K562 (cell line): ENCODE data around the gene MBP.

ENCODE experiments used
- KAT2B ChIP-seq: IDR thresholded peaks from one replicate; pipeline ENCODE4 v1.6.1; 2012; ENCODE audit warnings: low read depth, mild to moderate bottlenecking, control low read depth, inconsistent platforms, low read length, moderate library complexity
- MXI1 ChIP-seq: IDR thresholded peaks from 2 replicates; pipeline ENCODE4 v1.6.1; 2011; ENCODE audit warnings: low read depth, mild to moderate bottlenecking, improper control_type of control experiment, low read length
- POLR2G ChIP-seq: fragments of 200-400 bp; formaldehyde crosslinking; IDR thresholded peaks from 2 replicates; pipeline ENCODE4 v1.6.1; 2017; ENCODE audit warnings: low read depth, mild to moderate bottlenecking, antibody characterized with exemption, low read length, moderate library complexity
- XRCC4 ChIP-seq: IDR thresholded peaks from one replicate; pipeline ENCODE4 v1.6.1; 2011; ENCODE audit not compliant: insufficient read depth, insufficient read length; ENCODE audit errors: extremely low read depth
- ZFP1 ChIP-seq: fragments of 450-650 bp; formaldehyde crosslinking; IDR thresholded peaks from 2 replicates; pipeline ENCODE4 v1.4.0; 2020; ENCODE audit warnings: mild to moderate bottlenecking, mixed read lengths
- ZNF274 ChIP-seq: IDR thresholded peaks from 2 replicates; pipeline ENCODE4 v1.6.1; 2011; ENCODE audit warnings: low read depth, mild to moderate bottlenecking, low read length, moderate library complexity, borderline replicate concordance
- TF ChIP-seq, protein P1 (sequence below): sonication (generic); formaldehyde crosslinking; IDR thresholded peaks from 2 replicates; pipeline ENCODE4 v1.8.0; 2022; ENCODE audit warnings: mild to moderate bottlenecking, missing genetic modification reagents

DNA sequence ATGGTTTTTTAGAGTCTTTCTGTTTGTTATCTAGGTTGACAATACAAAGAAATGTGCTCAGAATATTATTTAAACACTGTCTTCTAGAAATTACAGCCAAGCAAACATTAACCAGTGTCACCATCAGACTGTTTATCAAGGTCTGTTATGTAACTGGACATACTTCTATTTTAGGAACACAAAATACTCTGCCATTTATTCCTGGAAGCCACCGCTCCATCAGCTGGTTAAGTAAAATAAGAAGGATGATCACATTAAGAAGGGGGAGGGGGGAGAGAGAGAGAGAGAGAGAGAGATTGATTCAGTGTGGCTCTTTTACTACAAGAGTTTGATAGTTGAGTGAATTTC is 47.9 kb downstream of the MBP start:
- TF ChIP-seq POLR2G (no peak), ZNF274 (no peak), KAT2B (no peak), ZFP1 (no peak), XRCC4 (no peak), MXI1 (no peak)
- TF ChIP-seq, protein P1, sequence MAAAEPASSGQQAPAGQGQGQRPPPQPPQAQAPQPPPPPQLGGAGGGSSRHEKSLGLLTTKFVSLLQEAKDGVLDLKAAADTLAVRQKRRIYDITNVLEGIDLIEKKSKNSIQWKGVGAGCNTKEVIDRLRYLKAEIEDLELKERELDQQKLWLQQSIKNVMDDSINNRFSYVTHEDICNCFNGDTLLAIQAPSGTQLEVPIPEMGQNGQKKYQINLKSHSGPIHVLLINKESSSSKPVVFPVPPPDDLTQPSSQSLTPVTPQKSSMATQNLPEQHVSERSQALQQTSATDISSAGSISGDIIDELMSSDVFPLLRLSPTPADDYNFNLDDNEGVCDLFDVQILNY (CRISPR knock-in tag): no peak
